WTC11 (cell line): ENCODE measurements around the gene UNKL. TPM values are rescaled to one million over a fixed set of nuclear protein-coding genes. Genes with fewer than 3 reads are reported as not detected.

Experiments used
- ATAC-seq: fragments of 200-7000 bp; cut with Tn5 transposase; 2 replicates; pipeline ENCODE4 v1.10.0; 2021; ENCODE audit warnings: mild to moderate bottlenecking, moderate library complexity
- CTCF ChIA-PET: fragments of 300-600 bp; sonication (Branson Sonifier 250); formaldehyde crosslinking; loops from one replicate; lab custom pipeline; 2021; ENCODE audit warnings: antibody characterized with exemption; lab: Charles Lee
- POLR2A ChIA-PET: fragments of 350-600 bp; sonication (Branson Sonifier 250); formaldehyde crosslinking; loops from one replicate; lab custom pipeline; 2021; ENCODE audit warnings: antibody characterized with exemption; lab: Charles Lee
- DNase-seq: peaks from one replicate; pipeline ENCODE4 v3.0.0; 2021; ENCODE audit warnings: low spot score
- H3K27ac Mint-ChIP-seq: 2 replicates; pipeline ENCODE4 v1.8.0; 2021; ENCODE audit warnings: mixed read lengths
- H3K27me3 Mint-ChIP-seq: 2 replicates; pipeline ENCODE4 v1.8.0; 2021; ENCODE audit warnings: low read depth, mild to moderate bottlenecking, moderate library complexity, mixed read lengths
- H3K36me3 Mint-ChIP-seq: 2 replicates; pipeline ENCODE4 v1.8.0; 2021; ENCODE audit warnings: mixed read lengths
- H3K4me1 Mint-ChIP-seq: 2 replicates; pipeline ENCODE4 v1.8.0; 2022; ENCODE audit warnings: mixed read lengths
- H3K4me3 Mint-ChIP-seq: 2 replicates; pipeline ENCODE4 v1.8.0; 2021; ENCODE audit warnings: mild to moderate bottlenecking, moderate library complexity, mixed read lengths
- H3K9me3 Mint-ChIP-seq: 2 replicates; pipeline ENCODE4 v1.8.0; 2021; ENCODE audit warnings: mixed read lengths
- MXD4 ChIP-seq: fragments of 250-450 bp; sonication (Bioruptor Pico); IDR thresholded peaks from 2 replicates; pipeline ENCODE4 v1.8.0; 2021; ENCODE audit warnings: mild to moderate bottlenecking, moderate library complexity, borderline replicate concordance
- NR1H2 ChIP-seq: sonication (generic); formaldehyde crosslinking; IDR thresholded peaks from 2 replicates; pipeline ENCODE4 v1.9.0; 2021; ENCODE audit warnings: mild to moderate bottlenecking, moderate library complexity, missing genetic modification reagents
- SMAD3 ChIP-seq: sonication (generic); formaldehyde crosslinking; IDR thresholded peaks from 2 replicates; pipeline ENCODE4 v1.8.0; 2022; ENCODE audit warnings: missing genetic modification reagents, mild to moderate bottlenecking, borderline replicate concordance
- ZNF423 ChIP-seq: fragments of 250-450 bp; sonication (Bioruptor Pico); IDR thresholded peaks from 2 replicates; pipeline ENCODE4 v2.1.2; 2022; ENCODE audit warnings: mild to moderate bottlenecking, moderate library complexity
- total RNA-seq: library from RNA; stranded (reverse); gene quantifications from 3 replicates; pipeline ENCODE4 v1.2.3, GENCODE V29; 2021
- TF ChIP-seq, protein P1 (sequence below): sonication (generic); formaldehyde crosslinking; IDR thresholded peaks from 2 replicates; pipeline ENCODE4 v1.8.0; 2022; ENCODE audit warnings: missing genetic modification reagents
- TF ChIP-seq, protein P2 (sequence below): sonication (generic); formaldehyde crosslinking; IDR thresholded peaks from 2 replicates; pipeline ENCODE4 v1.8.0; 2022; ENCODE audit warnings: mild to moderate bottlenecking, missing genetic modification reagents
- TF ChIP-seq, protein P3 (sequence below): sonication (generic); formaldehyde crosslinking; IDR thresholded peaks from 2 replicates; pipeline ENCODE4 v1.8.0; 2023; ENCODE audit warnings: mild to moderate bottlenecking, missing genetic modification reagents
- TF ChIP-seq, protein P4 (sequence below): sonication (generic); formaldehyde crosslinking; IDR thresholded peaks from 2 replicates; pipeline ENCODE4 v1.8.1; 2023; ENCODE audit warnings: mild to moderate bottlenecking, missing genetic modification reagents
- TF ChIP-seq, protein P5 (sequence below): sonication (generic); formaldehyde crosslinking; IDR thresholded peaks from 2 replicates; pipeline ENCODE4 v1.8.1; 2022; ENCODE audit warnings: low read depth, mild to moderate bottlenecking, moderate library complexity, missing genetic modification reagents, borderline replicate concordance
- TF ChIP-seq, protein P6 (sequence below): fragments of 250-450 bp; sonication (Bioruptor Pico); conservative IDR thresholded peaks from 2 replicates; pipeline ENCODE4 v1.9.0; 2021; ENCODE audit warnings: mild to moderate bottlenecking

The UNKL gene
- total RNA-seq, 1 experiment from 2014 or later: 53.3 TPM

DNA sequence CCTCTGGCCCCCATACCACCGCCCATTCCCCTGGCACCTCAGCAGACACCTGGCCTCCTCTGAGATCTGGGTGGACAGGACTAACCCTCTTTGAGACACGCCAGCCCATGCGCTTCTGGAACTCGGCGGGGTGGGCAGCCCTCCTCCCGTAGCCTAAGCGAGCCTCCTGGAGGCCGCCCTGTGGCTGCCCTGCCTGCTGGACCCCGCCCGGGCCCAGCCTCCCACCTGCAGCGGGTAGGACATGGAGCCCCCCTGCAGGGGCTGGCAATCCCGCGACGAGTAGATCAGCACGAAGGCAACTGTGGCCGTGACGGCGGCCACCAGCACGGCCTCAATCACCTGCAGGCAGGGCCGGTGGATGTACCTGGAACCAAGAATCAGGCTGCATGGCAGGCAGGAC lies 38.0 kb upstream of the UNKL start (continued):
- TF ChIP-seq, protein P1, sequence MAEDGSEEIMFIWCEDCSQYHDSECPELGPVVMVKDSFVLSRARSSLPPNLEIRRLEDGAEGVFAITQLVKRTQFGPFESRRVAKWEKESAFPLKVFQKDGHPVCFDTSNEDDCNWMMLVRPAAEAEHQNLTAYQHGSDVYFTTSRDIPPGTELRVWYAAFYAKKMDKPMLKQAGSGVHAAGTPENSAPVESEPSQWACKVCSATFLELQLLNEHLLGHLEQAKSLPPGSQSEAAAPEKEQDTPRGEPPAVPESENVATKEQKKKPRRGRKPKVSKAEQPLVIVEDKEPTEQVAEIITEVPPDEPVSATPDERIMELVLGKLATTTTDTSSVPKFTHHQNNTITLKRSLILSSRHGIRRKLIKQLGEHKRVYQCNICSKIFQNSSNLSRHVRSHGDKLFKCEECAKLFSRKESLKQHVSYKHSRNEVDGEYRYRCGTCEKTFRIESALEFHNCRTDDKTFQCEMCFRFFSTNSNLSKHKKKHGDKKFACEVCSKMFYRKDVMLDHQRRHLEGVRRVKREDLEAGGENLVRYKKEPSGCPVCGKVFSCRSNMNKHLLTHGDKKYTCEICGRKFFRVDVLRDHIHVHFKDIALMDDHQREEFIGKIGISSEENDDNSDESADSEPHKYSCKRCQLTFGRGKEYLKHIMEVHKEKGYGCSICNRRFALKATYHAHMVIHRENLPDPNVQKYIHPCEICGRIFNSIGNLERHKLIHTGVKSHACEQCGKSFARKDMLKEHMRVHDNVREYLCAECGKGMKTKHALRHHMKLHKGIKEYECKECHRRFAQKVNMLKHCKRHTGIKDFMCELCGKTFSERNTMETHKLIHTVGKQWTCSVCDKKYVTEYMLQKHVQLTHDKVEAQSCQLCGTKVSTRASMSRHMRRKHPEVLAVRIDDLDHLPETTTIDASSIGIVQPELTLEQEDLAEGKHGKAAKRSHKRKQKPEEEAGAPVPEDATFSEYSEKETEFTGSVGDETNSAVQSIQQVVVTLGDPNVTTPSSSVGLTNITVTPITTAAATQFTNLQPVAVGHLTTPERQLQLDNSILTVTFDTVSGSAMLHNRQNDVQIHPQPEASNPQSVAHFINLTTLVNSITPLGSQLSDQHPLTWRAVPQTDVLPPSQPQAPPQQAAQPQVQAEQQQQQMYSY (CRISPR knock-in tag): no peak
- TF ChIP-seq, protein P2, sequence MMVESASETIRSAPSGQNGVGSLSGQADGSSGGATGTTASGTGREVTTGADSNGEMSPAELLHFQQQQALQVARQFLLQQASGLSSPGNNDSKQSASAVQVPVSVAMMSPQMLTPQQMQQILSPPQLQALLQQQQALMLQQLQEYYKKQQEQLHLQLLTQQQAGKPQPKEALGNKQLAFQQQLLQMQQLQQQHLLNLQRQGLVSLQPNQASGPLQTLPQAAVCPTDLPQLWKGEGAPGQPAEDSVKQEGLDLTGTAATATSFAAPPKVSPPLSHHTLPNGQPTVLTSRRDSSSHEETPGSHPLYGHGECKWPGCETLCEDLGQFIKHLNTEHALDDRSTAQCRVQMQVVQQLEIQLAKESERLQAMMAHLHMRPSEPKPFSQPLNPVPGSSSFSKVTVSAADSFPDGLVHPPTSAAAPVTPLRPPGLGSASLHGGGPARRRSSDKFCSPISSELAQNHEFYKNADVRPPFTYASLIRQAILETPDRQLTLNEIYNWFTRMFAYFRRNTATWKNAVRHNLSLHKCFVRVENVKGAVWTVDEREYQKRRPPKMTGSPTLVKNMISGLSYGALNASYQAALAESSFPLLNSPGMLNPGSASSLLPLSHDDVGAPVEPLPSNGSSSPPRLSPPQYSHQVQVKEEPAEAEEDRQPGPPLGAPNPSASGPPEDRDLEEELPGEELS (CRISPR knock-in tag): no peak
- TF ChIP-seq ZNF423 (CRISPR knock-in tag) (no peak), NR1H2 (CRISPR knock-in tag) (no peak)
- TF ChIP-seq, protein P3, sequence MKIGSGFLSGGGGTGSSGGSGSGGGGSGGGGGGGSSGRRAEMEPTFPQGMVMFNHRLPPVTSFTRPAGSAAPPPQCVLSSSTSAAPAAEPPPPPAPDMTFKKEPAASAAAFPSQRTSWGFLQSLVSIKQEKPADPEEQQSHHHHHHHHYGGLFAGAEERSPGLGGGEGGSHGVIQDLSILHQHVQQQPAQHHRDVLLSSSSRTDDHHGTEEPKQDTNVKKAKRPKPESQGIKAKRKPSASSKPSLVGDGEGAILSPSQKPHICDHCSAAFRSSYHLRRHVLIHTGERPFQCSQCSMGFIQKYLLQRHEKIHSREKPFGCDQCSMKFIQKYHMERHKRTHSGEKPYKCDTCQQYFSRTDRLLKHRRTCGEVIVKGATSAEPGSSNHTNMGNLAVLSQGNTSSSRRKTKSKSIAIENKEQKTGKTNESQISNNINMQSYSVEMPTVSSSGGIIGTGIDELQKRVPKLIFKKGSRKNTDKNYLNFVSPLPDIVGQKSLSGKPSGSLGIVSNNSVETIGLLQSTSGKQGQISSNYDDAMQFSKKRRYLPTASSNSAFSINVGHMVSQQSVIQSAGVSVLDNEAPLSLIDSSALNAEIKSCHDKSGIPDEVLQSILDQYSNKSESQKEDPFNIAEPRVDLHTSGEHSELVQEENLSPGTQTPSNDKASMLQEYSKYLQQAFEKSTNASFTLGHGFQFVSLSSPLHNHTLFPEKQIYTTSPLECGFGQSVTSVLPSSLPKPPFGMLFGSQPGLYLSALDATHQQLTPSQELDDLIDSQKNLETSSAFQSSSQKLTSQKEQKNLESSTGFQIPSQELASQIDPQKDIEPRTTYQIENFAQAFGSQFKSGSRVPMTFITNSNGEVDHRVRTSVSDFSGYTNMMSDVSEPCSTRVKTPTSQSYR (CRISPR knock-in tag): no peak
- TF ChIP-seq, protein P4, sequence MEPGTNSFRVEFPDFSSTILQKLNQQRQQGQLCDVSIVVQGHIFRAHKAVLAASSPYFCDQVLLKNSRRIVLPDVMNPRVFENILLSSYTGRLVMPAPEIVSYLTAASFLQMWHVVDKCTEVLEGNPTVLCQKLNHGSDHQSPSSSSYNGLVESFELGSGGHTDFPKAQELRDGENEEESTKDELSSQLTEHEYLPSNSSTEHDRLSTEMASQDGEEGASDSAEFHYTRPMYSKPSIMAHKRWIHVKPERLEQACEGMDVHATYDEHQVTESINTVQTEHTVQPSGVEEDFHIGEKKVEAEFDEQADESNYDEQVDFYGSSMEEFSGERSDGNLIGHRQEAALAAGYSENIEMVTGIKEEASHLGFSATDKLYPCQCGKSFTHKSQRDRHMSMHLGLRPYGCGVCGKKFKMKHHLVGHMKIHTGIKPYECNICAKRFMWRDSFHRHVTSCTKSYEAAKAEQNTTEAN (CRISPR knock-in tag): no peak
- TF ChIP-seq, protein P5, sequence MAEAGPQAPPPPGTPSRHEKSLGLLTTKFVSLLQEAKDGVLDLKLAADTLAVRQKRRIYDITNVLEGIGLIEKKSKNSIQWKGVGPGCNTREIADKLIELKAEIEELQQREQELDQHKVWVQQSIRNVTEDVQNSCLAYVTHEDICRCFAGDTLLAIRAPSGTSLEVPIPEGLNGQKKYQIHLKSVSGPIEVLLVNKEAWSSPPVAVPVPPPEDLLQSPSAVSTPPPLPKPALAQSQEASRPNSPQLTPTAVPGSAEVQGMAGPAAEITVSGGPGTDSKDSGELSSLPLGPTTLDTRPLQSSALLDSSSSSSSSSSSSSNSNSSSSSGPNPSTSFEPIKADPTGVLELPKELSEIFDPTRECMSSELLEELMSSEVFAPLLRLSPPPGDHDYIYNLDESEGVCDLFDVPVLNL (CRISPR knock-in tag): no peak

DNA sequence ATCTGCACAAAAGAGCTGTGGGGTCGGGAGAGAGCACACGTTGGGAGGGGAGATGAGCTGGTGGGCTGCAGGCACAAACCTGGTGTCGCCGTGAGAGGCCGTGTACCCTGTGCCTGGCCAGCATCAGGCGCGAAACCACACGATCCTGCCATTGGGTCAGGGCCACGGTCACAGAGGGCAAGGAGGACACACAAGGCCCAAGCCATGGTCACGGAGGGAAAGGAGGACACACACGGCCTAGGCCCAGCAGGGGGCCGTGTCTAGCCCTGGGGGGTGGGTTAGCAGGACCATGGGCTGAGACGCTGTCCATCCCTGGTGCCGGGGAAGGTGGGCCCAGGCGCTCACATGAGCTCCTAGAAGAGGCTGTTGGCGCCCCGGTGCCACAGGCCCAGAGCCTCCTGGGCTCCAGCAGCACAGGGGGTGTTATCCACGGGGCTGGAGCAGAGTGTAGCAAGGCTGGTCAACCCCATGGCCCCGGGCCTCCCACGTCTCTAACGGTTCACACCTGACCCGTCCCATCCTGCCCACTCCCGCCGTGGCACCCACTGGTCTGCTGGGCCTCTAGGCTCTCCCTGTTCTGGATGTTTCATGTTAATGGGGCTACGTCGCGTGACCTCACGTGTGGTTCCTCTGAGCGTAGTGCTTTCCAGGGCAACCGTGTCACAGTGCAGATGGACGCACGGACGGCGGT lies 37.3 kb upstream of the UNKL start:
- TF ChIP-seq SMAD3 (CRISPR knock-in tag) (no peak), MXD4 (no peak)
- TF ChIP-seq, protein P6, sequence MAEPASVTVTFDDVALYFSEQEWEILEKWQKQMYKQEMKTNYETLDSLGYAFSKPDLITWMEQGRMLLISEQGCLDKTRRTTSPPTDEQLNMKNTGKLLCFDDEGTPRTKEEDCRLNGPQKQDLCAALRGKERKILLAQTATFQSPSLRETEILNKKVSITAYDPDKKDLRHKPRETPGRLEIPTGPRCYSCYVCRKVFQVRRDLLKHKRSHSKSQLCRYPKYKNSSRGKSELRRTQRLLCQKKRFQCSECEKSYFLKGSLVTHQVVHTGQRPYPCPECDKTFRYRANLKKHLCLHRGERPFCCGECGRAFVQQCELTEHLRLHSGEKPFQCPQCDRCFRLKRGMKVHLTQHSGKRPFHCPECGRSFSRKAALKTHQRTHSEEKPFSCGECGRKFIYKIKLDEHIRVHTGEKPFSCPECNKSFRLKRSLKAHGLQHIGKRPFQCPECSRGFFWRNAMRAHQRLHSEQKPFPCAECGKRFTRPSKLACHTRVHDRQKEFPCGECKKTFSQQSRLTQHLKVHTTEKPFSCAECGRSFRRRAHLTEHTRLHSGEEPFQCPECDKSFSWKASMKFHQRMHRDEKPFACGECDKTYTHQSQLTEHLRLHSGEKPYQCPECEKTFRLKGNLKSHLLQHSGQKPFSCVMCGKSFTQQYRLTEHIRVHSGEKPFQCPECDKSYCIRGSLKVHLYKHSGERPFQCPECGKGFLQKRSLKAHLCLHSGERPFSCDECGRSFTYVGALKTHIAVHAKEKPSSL: no peak
- Mint-ChIP-seq H3K27me3 (no peaks in the 10 kb centered on the region), H3K27ac (no peak overlapping the region), H3K4me3 (no peak overlapping the region), H3K9me3 (no peaks in the 10 kb centered on the region), H3K36me3 (peaks cover 6% of the 10 kb centered on the region; the same call in 1 of the 2 replicates), H3K4me1 (no peaks in the 10 kb centered on the region)
- DNase-seq (no peak), ATAC-seq (no peak)
- ChIA-PET CTCF (no interaction called here), POLR2A (no interaction called here)
